ENCODE data around the gene NEAT1.

Gene NEAT1

DNA sequence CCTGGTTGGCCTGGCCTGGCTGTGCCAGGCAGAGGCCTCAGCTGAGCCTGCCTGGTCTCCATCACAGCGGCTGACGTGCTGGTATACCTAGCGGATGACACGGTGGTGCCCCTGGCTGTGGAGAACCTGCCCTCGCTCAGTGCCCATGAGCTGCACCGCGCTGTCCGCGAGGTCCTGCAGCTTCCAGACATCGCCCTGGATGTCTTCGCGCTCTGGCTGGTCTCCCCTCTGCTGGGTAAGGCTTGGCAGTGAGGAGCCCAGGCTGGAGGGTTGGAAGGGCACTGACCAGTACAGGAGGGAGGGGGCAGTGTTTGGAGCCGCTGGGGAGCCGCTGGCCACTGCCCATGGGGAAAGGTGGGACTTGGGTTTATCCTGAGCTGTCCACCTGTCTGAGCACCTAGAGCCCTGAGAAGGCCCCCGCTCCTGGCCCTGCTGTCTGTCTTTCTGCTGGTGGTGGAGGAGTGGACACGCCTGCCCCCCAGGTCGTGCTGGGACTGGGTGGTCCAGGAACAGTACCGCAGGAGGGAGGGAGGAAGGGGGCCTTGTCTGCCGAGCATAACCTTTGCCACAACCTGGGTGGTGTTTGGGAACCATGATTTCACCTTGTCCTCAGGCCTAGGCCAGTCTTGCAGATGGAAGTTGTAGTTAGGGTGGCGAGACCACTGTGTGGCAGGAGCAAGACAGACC is 33.2 kb upstream of the NEAT1 start:
- no peak for FAIRE-seq
- DNase-seq (ENCODE audit: low spot score) = no peak

DNA sequence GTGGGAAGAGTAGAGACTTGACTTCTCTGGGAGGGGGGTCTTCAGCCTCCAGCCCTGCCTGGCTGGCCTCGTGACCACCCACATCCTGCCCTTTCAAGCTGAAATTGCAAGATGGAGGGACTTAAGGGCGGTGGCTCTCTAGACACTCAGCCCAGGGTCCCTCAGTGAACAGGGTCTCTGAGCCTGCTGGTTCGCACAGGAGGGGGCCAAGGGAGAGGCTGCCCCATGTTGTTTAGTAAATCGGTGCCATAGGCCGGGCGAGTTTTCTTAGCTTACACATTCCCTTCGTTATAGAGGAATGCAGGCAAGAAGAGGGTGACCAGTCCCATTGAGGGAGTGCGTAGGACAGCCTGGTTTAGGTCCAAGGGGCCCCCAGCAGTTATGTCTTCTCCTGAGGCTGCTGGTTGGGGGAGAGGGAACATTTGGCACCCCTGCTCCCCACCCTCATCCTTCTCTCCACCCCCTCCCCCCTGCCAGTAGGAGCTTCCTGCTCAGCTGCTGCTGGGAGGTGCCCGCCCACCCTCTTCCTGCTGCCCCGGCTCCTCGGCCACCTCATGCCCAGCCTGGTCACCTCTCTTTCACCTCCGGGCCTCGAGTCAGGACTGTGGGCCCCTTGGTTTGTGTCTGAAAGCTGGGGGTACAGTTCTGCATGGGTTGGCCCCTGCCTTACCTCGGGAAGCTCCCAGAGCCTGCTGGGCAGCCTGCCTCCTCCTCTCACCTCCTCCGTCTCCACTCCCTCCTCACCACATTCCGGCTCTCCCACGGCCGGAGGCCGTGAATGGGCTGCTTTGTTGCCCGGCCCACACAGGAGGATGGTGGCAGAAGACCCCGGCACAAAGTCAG is 32.3 kb upstream of the NEAT1 start:
- DNase-seq (ENCODE audit: low spot score) (peak; percentile 39), FAIRE-seq (no peak)

DNA sequence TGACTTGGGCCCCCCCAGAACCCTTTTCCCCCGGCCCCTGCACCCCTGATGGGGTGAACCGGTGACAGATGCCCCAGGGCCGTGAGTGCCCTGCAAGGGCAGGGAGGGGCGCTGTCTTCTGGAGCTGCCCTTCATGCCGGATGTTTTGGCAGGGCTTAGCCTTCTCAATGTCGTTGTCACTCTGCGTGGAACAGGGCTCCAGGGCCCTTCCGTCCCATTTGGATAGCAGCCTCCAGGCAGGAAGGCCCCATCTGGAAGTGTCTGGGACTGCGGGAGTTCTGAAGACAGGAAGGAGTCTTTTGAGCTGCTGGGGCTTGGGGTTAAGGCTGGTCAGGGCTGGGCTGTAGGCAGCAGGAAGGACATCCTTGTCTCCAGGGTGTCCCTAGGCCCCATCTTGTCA is 31.6 kb upstream of the NEAT1 start:
- FAIRE-seq (no peak), DNase-seq (ENCODE audit: low spot score) (peak; percentile 41)

DNA sequence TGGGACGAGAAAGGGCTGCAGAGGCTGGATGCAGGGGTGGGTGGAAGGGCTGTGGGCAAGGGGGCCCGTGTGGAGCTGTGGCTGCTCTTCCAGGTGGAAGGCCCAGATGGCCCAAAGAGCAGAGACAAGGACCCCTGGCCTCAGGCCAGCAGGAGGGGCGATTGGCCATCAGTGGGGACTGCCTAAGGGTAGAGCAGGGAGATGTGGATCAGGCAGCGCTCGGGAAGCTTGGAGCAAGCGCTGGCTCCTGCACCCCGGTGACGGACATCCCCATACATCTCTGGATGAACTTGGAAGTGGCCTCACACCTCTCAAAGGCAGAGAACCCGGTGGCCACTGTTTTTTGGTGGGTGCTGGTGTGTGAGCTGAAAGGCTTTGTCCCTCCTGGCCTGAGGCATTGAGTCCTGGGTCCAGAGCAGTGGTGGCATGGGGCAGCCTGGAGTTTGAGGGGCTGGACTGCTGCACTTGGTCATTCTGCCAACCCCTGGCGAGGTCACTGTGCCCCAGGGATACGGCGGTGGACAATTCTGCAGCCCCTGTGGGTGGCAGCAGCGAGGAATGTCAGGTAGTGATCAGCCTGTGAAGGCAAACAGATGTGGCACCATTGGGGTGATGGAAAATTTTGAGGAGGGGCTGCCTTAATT is 30.3 kb upstream of the NEAT1 start:
- FAIRE-seq (no peak), DNase-seq (ENCODE audit: low spot score) (no peak)

DNA sequence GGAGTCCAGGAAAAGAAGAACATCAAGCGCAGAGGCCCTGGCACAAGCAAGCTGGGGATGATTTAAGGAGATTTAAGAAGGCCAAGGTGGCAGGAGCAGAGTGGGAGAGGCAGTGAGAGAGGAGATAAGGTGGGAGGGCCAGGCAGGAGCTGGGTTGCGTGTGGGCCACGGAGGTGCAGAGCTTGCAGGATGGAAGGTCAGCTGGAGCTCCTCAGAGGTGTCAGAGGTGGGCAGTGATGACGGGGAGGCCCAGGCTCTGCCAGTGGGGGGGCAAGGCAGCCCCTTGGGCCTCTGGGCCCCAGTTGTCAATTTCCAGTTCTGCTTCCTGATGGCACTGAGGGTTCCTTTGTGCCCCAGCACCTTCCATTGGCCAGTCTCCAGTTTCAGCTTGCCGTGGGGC is 29.7 kb upstream of the NEAT1 start:
- FAIRE-seq = no peak
- DNase-seq (ENCODE audit: low spot score) = no peak

DNA sequence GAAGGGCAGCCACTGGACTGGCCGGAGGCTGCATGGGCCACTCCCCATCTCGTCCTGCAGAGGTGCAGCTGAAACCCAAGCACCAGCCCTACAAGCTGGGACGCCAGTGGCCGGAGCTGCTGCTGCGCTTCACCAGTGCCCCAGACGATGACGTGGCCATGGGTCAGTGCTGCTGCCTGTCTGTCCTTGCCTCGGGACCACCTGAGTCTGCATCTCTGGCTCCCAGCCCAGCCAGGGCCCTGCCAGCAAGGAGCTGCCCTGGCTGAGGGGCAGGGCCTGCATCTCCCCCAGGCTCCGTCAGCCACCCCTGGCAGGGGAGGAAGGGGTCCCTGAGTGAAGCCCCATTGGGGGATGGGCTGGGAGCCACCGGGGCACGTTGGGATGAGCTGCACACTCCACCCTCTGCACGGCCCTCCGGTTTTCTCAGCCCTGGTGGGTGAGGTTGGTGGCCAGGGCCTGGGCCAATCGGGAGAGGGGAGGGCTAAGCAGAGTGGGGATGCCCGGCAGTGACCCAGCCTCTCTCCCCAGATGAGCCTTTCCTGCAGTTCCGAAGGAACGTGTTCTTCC is 29.0 kb upstream of the NEAT1 start:
- no peak for FAIRE-seq
- no peak for DNase-seq (ENCODE audit: low spot score)

DNA sequence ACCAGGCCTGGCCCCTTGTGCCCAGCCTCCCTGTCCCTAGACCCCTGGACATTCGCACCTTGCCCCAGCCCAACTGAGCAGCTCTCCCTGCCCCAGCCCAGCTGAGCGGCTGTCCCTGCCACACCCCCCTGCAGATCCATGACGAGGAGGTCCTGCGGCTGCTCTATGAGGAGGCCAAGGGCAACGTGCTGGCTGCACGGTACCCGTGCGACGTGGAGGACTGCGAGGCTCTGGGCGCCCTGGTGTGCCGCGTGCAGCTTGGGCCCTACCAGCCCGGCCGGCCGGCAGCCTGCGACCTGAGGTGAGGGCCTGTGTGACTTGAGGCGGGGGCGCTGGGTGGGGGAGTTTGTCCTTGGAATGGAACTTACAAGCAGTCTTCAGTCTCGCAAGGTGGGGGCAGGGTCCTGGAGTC is 28.5 kb upstream of the NEAT1 start:
- no peak for DNase-seq (ENCODE audit: low spot score)
- no peak for FAIRE-seq

DNA sequence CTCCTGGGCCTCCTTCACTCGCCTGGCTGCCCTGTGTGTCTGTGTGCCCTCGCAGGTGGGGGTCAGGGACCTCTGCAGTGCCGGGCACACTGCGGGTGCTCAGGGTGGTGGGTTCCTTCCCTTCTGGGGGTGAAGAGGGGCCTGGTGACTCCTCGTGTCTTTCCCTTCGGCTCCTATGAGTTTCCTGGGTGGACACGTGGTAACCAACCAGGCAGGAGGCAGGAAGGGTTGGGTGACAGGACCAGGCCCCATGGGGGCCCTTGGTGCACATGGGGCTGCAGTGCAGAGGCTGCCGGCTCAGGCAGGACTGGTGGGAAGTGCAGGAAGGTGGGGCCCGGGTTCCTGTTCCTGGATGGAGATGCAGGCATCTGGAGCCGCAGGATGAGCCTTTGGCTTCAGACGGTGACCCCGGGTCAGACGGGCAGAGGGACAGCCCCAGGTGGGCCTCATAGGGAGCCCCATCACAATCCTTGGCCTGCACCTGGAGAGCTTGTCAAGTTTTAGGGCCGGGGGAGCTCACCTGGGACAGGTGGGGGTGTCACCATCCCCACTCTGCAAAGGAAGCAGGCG is 26.6 kb upstream of the NEAT1 start:
- DNase-seq (ENCODE audit: low spot score) (no peak), FAIRE-seq (no peak)

DNA sequence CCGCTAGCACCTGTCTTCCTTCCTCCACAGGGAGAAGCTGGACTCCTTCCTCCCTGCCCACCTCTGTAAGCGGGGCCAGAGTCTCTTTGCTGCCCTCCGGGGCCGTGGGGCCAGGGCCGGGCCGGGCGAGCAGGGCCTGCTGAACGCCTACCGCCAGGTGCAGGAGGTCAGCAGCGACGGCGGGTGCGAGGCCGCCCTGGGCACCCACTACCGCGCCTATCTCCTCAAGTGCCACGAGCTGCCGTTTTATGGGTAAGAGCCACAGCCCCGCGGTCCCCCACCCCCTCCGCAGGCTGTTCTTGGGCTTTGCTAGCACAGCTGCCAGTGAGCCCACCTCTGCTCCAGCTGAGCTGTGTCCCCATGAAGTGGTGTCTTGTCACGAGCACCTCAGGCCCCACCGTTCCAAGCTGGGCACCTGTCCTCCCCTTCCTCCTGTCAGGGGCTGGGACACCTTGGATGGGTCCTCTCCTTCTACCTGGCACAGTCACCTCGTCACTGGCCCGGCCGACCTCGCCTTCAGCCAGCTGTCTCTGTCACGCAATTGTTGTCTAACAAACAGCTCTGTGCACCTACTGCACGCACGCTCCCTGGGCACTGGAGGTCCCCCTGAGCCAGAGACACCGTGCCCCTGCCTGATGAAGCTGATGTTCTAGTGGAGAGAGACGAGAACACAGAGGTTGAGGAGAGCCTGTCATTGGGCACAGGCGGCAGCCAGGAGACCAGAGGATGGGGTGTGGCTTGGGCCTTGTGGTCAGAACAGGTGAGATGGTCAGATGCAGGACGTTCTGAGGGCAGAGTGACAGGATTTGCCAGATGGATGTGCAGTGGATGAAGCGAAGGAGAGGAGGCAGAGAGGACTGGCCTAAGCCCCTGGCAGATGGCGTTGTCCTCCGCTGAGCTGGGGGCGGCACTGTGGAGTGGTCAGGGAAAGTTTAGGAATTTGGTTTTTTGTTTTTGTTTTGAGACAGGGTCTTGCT is 25.5 kb upstream of the NEAT1 start:
- FAIRE-seq = peak; percentile 32
- no peak for DNase-seq (ENCODE audit: low spot score)

DNA sequence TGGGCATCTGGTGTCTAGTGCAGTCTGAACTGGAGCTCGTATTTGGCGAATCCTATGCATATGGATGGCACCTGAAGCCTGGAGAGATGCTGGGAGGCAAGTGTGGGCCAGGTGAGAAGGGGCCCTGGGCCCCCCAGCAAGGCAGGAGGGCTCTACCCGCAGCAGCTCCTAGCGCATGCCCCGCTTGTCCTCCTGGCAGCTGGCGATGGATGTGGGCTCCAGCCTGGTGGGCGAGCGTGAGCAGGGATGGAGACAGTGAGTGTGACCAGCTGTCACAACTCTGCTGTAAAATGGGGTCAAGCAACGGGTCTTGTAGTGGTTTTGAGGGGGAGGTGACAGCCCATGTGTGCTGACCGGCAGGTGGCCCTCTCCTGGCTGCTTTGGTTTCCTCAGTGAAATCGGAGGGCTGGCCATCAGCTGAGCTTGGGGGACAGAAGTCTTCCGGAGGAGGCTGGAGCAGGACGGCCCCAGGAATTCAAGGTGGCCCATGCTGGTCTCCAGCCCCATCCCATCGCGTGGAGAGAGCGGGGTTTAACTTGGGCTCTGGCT is 24.2 kb upstream of the NEAT1 start:
- DNase-seq (ENCODE audit: low spot score) (no peak), FAIRE-seq (no peak)

DNA sequence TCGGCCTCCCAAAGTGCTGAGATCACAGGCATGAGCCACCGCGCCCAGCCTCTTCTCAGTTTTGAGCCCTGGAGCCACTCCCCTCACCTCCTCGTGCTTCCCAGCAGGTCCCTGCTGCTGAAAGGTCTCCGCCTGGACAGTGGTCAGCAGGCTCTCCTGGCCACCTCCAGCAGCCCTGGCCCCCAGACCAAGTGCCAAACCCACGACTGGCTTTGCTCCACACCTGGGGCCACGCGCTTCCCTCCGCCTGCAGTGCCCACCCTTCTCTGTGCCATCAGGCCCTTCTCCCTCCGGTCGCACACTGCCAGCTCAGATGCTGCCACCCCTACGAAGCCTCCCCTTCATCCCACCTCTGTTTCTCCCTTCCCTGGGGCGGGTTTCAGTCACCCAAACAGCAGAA is 23.3 kb upstream of the NEAT1 start:
- FAIRE-seq (no peak), DNase-seq (ENCODE audit: low spot score) (no peak)

DNA sequence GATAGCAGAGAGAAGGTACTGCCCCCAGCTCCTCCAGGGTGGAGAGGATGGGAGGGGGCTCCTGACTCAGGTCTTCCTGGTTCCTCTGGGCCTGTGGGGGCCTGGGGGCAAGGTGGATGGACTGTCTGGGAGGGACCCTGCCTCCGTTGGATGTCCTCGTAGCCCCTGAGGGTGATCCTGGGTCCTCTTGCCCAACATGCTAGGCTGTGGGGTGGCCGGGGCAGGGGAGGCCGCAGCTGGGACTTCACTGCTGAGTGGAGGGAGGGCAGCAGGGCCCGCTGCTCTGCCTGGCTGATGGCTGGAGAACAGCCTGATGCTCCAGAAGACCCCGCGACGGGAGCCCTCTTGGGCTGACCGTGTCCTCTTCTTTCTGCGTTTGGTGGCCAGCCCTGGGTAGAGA is 22.8 kb upstream of the NEAT1 start:
- DNase-seq (ENCODE audit: low spot score) (no peak), FAIRE-seq (no peak)

DNA sequence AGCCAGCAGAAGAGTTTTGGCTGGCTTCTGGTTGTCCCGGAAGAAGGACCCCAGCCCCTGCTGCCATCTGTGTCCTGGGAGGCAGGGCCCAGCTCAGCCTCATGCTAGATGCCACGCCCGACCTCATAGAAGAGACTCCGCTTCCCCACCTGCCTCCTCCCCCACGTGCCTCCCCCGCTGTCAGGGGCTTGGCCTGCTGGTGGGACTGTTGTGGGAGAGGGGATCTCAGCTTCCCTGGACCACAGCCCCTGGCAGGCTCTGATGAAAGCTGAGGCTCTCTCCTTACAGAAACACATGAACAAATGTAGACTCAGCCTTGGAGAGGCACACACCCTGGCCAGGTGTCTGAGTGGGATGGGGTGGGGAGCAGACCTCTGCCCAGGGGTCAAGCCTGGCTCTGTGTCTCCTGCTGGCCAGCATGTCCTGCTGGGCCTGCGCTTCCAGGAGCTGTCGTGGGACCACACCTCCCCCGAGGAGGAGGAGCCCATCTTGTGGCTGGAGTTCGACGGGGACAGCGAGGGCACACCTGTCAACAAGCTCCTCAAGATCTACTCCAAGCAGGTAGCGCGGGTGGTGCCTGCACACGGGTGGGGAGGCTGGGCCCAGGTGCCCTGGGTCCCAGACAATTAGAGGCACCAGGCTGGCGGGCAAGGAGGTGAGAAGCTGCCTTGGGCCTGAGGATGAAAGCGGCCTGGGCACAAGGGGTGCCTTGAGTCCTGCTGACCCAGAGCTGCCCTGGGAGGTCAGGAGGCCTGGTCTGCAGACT is 22.1 kb upstream of the NEAT1 start:
- FAIRE-seq = no peak
- no peak for DNase-seq (ENCODE audit: low spot score)

DNA sequence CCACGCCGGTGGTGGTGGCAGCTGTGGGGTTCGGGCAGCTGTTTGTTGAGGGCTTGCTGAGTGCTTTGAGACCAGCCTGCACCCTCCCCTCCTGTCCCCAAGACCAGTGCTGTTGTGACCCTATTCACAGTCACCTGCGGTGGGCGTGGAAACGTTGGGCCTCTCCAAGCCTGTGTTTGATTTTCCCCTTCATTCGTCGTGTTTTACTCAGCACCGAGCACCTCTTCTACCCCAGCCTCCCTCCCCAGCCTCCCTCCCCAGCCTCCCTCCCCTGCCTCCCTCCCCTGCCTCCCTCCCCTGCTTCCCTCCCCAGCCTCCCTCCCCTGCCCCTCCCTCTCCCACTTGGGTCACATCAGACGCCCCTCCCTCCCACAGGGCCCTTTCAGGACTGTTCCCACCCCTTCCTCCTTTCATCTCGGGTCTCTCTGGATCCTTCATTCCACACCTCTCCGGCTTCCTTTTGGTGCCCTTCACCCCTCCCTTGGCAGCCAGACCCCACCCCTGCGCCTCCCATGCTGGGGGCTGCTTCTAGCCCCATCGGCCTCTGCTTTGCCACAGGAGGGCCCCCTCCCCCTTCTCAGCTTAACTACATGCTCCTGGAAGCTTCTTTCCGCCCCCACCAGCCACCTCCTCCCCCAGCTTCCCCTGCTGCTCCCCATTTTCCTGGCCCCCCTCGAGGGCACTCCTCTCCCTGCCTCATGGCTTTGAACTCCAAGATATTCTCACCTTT is 21.4 kb upstream of the NEAT1 start:
- FAIRE-seq (no peak), DNase-seq (ENCODE audit: low spot score) (no peak)

DNA sequence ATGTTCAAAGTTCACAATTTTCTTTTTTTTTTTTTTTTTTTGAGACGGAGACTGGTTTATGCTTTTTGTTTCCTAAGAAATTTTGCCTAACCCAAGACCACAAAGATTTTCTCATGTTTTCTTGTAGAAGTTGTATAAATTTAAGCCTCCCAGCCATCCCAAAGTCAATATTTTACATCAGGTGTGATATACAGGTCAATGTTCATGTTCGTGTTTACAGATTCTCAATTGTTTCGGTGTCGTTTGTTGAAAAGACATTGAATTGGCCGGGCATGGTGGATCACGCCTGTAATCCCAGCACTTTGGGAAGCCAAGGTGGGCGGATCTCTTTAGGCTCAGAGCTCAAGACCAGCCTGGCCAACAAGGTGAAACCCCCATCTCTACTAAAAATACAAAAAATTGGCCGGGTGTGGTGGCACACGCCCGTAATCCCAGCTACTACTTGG is 20.8 kb upstream of the NEAT1 start:
- no peak for DNase-seq (ENCODE audit: low spot score)

DNA sequence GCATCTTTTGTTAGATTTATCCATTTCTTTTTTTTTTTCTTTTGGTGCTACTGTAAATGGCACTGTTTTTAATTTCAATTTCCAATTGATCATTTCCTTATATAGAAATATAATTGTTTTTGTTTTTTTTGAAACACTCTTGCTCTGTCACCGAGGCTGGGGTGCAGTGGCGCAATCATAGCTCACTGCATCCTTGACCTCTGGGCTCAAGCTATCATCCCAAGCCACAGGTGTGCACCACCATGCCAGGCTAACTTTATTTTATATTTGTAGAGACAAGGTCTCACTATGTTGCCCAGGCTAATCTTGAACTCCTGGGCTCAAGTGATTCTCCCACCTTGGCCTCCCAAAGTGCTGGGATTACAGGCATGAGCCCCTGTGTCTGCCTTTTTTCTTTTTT is 19.8 kb upstream of the NEAT1 start:
- FAIRE-seq (no peak), DNase-seq (ENCODE audit: low spot score) (no peak)

More for the DNA sequence above, 20.8 kb upstream of the NEAT1 start:
- FAIRE-seq = no peak

DNA sequence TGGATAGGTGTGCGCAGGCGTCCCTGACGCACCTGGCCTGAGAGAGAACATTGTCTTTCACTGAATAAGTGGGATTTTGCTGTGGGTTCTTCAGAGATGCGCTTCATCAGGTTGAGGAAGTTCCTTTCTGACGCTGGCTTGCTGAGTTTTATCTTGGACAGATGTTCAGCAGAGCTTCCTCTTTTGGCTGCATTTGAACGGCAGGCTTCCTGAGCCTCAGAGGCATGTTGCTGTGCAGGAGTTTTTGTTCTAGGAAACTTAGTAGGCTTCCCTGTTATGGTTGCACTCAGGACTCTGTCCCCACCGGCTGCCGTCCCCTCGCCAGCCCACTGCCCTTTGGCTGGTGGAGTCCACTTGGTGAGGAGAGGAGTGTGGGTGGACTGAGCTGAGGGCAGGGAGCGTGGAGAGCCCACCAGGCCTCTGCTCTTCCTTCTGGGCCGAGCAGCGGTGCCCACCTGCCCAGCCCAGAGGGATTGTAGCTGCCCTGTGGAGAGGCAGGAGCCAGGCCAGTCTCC is 18.9 kb upstream of the NEAT1 start:
- no peak for DNase-seq (ENCODE audit: low spot score)

DNA sequence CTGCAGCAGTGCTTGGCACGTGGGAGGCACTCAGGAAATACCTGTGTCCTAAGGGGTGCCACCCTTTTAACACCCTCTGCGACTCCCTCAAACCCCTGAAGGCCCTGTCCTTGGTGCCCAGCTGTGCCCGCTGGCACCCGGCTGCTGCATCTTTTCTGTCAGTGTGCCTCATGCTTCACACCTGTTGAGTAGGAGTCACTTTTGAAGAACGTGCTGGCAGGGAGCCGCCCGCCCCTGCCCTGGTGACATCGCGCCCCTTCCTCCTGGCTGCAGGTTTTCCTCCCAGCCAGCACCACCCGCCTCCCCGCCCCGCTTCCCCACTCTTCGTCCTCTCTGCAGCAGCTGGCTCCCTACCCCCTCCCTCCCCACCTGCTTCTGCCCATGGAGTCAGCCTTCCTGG is 18.4 kb upstream of the NEAT1 start:
- FAIRE-seq = no peak

More for the DNA sequence above, 18.9 kb upstream of the NEAT1 start:
- FAIRE-seq = no peak

More for the DNA sequence above, 18.4 kb upstream of the NEAT1 start:
- no peak for DNase-seq (ENCODE audit: low spot score)

Measured in urothelium cell line (cell line).